ENCODE results near the gene COL4A1. TPM values are rescaled to one million over a fixed set of nuclear protein-coding genes. Genes with fewer than 3 reads are reported as not detected.
A peak's percentile ranks its signal among the peaks of the same experiment; 100 is the strongest.

The COL4A1 gene
- total RNA-seq, 2 donors from 2014 or later, result 27.0 to 97.0 TPM

DNA sequence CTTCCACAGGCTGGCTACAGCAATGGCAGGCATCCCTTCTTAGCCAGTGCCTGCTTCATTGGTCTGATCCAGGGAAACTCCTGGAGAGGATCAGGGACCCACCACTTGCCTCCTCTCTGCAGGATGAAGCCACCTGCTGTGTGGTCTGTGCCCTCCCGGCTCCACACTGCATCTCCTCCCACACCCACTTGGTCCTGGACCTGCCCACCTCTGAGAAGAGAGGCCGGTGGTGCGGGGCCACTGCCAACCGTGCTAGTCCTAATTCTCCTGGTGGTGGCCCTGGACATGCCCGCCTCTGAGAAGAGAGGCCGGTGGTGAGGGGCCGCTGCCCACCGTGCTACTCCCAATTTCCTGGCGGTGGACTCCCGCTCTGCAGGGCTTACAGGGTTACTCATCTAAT lies 98.8 kb downstream of the COL4A1 start:
- H3K27me3 ChIP-seq, result no peaks in the 10 kb centered on the region
- no peaks in the 10 kb centered on the region for H3K36me3 ChIP-seq
- H3K4me1 ChIP-seq, result no peaks in the 10 kb centered on the region
- H3K27ac ChIP-seq, result no peak overlapping the region
- H3K9ac ChIP-seq (ENCODE audit: low read depth in 2 of 2, low read length in 2 of 2), result no peak overlapping the region
- TF ChIP-seq, protein P1, sequence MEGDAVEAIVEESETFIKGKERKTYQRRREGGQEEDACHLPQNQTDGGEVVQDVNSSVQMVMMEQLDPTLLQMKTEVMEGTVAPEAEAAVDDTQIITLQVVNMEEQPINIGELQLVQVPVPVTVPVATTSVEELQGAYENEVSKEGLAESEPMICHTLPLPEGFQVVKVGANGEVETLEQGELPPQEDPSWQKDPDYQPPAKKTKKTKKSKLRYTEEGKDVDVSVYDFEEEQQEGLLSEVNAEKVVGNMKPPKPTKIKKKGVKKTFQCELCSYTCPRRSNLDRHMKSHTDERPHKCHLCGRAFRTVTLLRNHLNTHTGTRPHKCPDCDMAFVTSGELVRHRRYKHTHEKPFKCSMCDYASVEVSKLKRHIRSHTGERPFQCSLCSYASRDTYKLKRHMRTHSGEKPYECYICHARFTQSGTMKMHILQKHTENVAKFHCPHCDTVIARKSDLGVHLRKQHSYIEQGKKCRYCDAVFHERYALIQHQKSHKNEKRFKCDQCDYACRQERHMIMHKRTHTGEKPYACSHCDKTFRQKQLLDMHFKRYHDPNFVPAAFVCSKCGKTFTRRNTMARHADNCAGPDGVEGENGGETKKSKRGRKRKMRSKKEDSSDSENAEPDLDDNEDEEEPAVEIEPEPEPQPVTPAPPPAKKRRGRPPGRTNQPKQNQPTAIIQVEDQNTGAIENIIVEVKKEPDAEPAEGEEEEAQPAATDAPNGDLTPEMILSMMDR (IDR thresholded peaks at IDR 0.05), result no peak
- no peak for DNase-seq
- H3K9me3 ChIP-seq, result no peaks in the 10 kb centered on the region
- intact Hi-C loops (cut with DNase I), result no loop called here
- H3K4me3 ChIP-seq, result no peak overlapping the region

DNA sequence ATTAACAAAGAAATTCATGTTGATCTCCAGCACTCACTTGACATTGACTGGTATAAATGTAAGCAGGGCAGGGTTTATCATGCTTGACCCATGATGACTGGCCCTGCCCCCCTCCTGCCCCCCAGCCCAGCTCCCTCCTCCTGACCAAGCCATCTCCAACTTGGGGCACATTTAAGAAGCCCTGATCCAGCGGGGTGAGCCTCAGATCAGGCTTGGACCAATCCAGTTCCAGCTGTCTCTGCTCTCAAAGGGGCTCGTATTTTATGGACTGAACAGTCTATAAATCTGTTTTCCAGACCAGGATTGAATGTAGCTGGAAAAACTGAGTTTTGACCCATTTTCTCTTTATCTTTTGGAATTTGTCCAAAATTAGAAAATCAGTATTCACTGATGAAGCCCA lies 100.0 kb downstream of the COL4A1 start:
- intact Hi-C loops (cut with DNase I), result no loop called here
- H3K27ac ChIP-seq, result no peak overlapping the region
- TF ChIP-seq, protein P1 (IDR thresholded peaks at IDR 0.05), result no peak
- H3K9me3 ChIP-seq, result no peaks in the 10 kb centered on the region
- DNase-seq, result no peak
- no peak overlapping the region for H3K4me3 ChIP-seq
- H3K27me3 ChIP-seq, result no peaks in the 10 kb centered on the region
- H3K4me1 ChIP-seq, result no peaks in the 10 kb centered on the region
- no peaks in the 10 kb centered on the region for H3K36me3 ChIP-seq
- no peak overlapping the region for H3K9ac ChIP-seq (ENCODE audit: low read depth in 2 of 2, low read length in 2 of 2)

DNA sequence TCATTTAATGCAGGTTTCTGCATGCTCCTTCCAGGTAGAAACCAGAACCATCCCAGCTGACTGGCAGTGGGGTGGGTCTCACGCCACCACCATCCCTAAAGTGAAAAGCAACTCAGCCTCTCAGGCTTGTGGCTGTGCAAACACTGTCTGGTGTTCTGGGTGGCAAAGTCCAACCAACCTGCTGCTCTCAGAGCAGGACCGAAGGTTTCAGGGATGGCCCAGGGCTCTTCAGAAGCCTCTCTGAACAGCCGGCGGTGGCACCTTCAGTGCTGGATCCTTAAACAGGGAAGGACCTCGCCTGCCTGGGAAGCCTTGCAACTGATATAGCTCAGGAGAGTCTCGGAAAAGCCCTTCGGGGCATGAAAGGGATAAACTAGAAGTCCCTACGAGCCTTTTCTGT lies 100.8 kb downstream of the COL4A1 start:
- H3K9me3 ChIP-seq, result no peaks in the 10 kb centered on the region
- no peak overlapping the region for H3K9ac ChIP-seq (ENCODE audit: low read depth in 2 of 2, low read length in 2 of 2)
- H3K27ac ChIP-seq, result no peak overlapping the region
- no peaks in the 10 kb centered on the region for H3K27me3 ChIP-seq
- peak; percentile 56 for DNase-seq
- H3K4me3 ChIP-seq, result no peak overlapping the region
- no peaks in the 10 kb centered on the region for H3K4me1 ChIP-seq
- TF ChIP-seq, protein P1 (IDR thresholded peaks at IDR 0.05), result no peak
- no peaks in the 10 kb centered on the region for H3K36me3 ChIP-seq
- intact Hi-C loops (cut with DNase I), result no loop called here

DNA sequence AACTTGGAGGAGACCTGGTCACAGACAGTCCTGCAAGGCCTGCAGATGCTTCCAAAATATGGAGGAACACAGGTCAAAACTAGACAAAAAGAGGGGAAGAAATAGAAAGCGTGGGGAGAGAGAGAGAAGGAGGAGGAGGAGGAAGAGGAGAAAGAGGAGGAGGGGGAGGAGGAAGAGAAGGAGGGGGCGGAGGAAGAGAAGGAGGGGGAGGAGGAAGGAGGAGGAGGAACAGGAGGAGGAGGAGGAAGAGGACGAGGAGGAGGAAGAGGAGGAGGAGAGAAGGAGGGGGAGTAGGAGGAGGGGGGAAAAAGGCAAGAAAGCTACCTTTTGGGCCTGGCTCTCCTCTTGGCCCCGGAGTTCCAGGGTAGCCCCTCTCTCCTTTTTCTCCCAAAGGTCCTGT lies 105.8 kb downstream of the COL4A1 start:
- intact Hi-C loops (cut with DNase I), result no loop called here
- H3K9me3 ChIP-seq, result no peaks in the 10 kb centered on the region
- no peak for DNase-seq
- no peaks in the 10 kb centered on the region for H3K27me3 ChIP-seq
- TF ChIP-seq, protein P1 (IDR thresholded peaks at IDR 0.05), result no peak
- no peaks in the 10 kb centered on the region for H3K36me3 ChIP-seq
- H3K4me1 ChIP-seq, result no peaks in the 10 kb centered on the region
- H3K27ac ChIP-seq, result no peak overlapping the region
- no peak overlapping the region for H3K4me3 ChIP-seq
- H3K9ac ChIP-seq (ENCODE audit: low read depth in 2 of 2, low read length in 2 of 2), result no peak overlapping the region

DNA sequence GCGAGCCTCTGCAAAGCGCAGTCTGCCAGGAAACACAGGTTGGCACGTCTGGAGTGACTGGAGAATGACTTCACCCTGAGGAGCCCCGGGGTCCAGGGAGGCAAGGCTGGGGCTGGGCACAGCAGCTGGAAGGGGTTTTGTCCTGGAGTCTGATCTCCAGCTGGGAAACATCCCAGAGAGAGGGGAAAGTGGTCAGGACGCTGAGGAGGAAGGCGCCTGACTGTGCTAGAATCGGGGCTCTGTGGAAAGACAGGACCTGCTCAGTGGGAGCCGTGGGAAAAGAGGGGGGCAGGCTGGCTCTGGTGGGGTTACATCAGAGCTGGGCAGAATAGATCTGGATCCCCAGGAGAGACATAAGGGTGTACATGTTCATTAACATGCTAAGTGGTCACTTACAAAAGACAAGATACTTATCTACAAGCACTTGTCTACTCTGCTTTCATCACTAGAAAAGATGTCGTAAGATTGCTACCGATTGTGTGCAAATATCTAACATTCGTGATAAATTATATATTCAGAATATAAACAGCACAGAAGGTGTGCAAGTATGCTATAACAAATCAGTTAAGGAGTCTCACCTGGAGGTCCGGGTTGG lies 106.6 kb downstream of the COL4A1 start:
- no peak for DNase-seq
- Histone ChIP-seq H3K27me3 (no peaks in the 10 kb centered on the region), H3K9me3 (no peaks in the 10 kb centered on the region), H3K9ac (ENCODE audit: low read depth in 2 of 2, low read length in 2 of 2) (no peak overlapping the region), H3K36me3 (no peaks in the 10 kb centered on the region), H3K4me3 (no peak overlapping the region), H3K4me1 (no peaks in the 10 kb centered on the region), H3K27ac (no peak overlapping the region)
- intact Hi-C loops (cut with DNase I), result no loop called here
- TF ChIP-seq, protein P1 (IDR thresholded peaks at IDR 0.05), result no peak

All from colonic mucosa (tissue), 4 donors.